Medulla oblongata (tissue), 1 donor: ENCODE results near the gene IDI2.

ENCODE experiments used
- DNase-seq: peaks from one replicate; pipeline ENCODE4 v3.0.0-alpha.2; 2015; ENCODE audit errors: extremely low spot score

IDI2 gene

DNA sequence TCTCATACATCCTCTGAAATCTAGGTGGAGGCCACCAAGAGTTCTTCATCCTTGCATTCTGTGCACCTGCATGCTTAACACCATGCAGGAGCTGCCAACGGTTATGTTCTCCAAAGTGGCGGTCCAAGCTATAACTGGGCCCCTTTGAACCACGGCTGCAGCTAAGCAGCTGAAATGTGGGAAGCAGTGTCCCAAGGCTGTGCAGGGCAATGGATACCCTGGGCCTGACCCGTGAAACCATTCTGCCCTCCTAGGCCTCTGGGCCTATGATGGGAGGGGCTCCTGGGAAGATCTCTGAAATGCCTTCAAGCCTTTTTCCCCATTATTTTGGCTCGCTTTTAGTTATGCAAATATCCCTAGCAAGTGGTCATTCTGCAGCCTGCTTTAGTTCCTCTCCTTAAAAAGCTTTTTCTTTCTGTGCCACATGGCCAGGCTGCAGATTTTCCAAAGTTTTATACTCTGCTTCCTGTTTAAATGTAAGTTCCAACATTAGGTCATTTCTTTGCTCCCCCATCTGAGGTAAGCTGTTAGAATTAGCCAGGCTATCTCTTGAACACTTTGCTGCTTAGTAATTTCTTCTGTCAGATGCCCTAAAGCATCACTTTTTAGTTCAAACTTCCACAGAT lies 45.1 kb downstream of the IDI2 start:
- no peak for DNase-seq

DNA sequence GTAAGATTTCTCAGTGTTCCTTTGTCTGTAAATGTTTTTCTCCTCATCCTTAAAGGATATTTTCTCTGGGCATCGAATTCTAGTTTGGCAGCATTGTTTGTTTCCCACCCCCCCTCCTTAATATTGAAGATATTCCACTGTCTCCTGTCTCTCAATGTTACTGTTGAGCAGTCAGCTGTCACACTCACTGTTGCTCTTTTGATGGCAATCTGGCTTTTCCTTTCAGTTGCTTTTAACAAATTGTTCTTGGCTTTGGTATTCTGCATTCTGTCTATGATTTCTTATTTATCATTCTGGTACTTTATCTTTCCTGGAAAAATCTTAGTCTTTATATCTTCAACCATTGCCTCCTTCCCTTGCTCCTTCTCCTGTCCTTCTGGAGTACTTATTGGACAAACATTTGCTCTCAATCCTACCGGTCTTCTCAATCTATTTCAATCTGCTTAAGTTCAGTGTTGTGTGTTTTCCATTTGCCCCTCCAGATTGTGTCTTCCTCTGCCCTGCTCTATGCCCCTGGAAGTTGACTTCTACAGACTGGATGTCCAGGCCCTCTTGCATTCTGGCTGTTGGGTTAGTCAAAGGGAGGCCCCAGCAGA lies 46.7 kb downstream of the IDI2 start:
- no peak for DNase-seq

DNA sequence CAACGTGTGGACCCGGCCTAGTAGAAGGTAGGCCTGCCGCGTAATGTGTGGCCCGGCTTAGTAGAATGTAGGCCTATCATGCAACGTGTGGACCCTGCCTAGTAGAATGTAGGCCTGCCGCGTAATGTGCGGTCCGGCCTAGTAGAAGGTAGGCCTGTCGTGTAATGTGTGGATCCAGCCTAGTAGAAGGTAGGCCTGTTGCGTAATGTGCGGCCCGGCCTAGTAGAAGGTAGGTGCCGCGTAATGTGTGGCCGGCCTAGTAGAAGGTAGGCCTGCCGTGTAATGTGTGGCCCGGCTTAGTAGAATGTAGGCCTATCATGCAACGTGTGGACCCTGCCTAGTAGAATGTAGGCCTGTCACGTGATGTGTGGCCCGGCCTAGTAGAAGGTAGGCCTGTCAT lies 49.3 kb downstream of the IDI2 start:
- no peak for DNase-seq

GRCh38 chr10:974785-975074 lies 50.9 kb downstream of the IDI2 start:
- DNase-seq, result no peak

DNA sequence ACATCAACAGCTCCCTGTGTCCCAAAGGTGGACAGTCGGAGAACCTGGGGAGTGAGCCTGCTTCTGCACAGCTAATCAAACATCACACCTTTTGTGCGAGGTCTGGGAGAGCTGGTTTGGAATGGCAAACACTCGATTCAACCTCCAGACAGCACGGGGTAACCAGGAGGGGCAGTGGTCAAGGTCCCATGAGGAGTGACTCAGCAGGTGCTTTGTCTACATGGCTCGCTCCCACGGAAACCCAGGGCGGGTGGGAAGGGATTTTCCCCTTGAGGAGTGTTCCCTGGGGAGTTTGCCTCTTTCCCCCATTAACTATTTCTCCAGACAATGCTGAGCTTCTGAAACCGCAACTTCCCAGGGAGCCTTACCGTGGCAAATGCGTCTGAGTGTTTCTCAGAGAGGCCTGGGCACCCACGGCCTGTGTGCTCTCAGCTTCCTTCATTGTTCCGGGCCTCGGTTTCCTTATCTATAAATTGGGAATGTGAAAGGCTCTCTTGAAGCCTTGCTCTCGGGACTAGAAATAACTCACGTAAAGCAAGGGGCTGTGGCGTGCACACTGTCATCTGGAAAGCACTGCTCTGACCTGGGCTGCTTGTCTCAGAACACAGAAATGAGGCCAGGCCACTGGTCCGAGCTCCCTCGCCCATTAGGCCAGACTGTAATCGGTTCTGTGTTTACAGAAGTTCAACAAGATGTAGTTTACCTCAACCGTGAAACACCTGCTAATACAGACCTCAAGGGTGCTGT lies 51.4 kb downstream of the IDI2 start:
- no peak for DNase-seq

DNA sequence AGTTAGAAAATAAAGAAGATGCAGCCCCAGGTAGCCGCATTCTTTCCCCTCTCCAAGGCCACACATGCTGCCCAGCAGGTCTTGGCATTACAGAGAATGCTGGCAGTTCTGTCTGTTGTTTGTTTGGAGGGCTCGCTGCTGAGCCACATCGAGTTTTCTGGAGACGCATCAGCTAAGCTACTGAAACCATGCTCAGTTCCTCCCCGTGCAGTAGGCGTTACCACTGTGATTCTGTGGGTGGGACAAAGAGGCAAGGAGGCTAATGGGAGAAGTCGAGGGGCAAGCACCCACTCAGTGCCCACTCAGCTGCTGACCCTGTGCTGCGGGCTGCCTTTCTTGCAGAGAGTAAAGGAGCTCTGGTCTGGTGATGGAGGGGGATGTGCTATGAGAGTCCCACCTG lies 52.9 kb downstream of the IDI2 start:
- no peak for DNase-seq

- no peak for DNase-seq
Observed at GRCh38 chr10:971613-972012, 54.0 kb downstream of the IDI2 start.

DNA sequence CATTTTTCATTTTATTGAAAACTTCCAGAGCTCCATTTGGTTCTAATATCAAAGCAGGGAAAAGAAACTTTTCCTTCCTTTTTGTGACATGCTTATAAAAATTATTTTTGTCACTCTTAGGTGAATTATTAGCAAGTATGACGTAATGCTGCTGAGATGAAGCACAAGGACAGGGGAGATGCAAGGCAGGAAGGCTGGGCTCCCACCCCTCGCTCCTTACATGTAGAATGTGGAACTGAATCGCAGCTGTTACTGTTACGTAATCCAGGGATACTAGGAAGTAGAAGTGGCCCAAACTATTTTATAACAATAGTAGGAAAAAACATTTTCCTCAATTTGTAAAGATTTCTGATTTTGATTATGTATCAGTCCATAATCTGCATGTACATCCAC lies 54.5 kb downstream of the IDI2 start:
- DNase-seq, result peak; percentile 35

DNA sequence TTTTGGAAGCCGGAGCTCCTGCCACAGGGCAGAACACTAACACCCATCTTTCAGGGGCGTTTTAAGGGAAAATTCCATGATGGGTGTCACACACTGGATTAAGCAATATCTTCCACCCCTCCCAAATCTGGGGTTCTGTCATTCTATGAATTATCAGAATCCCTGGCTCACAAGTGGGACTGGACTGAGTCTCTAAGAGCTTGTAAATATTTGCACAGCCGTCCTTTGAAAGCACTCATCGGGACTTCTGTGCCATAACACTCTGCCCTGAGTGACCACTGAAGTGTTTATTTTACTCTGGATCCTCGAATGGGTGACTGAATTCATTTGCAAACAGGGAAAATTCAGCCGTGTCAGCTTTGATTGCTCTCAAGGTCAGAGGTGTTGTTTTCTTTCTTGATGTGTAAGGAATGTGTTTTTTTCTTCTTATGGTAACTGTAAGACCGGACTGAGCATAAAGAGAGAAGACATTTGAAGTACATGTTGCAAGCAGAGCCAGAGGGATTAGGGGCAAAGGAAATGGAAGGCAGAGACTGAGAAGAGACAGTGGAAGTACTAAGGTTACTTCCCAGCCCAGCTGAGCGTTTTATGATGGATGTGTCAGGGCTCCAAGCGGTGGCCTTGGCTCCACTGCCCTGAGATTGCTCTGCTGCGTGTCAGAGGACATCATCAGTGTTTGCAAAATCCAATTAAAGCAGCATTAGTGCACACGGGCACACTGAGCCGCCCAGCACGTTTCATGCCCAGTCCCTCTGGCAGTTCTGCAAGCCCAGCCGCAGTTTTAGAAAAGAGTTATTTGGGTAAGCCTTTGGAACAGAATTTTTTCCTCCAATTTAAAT lies 55.1 kb downstream of the IDI2 start:
- DNase-seq, result no peak

GRCh38 chr10:969473-970150 lies 56.0 kb downstream of the IDI2 start:
- DNase-seq, result no peak
